HG03103 (cell line): ENCODE results near the gene NCF4.
A peak's percentile ranks its signal among the peaks of the same experiment; 100 is the strongest.

Experiments
- ATAC-seq: cut with Tn5 transposase; IDR thresholded peaks from one replicate; pipeline ENCODE4 v1.9.1; 2021; ENCODE audit warnings: low read depth; ENCODE audit not compliant: unreplicated experiment

The NCF4 gene

DNA sequence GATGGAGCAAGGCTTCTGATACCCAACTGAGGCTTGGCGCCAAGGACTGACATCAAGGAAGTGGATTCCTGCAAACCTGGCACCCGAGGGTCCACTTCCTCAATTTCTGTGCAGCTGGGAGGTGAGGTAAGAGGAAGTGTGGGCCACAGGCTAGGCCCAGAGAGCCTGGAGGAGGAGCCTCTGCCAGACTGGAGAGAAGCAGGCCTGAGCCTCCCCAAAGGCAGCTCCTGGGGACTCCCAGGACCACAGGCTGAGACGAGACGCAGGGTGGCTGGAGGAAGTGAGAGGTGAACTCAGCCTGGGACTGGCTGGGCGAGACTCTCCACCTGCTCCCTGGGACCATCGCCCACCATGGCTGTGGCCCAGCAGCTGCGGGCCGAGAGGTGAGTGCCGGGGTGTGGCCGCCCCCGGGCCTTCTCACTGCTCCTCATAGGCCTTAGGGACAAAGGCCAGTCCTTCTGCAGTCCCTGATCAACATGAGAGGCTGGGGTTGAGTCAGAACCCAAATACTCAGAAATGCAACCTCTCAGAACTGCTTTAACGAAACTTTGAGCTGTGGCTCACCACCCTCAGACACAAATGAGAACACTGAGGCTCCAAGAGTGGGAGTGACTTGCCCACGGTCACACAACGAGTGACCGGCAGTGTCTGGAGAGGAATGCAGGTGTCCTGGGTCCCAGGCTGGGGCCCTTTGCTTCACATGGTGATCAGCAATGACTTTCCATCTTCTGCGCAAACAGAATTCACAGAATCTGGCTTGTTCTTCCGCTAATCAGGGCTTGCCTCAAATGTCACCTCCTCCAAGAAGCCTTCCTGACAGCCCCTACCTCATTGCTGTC, at the start of gene NCF4:
Gene NCF4 (plus strand): TSS at position 186 of the 839 bp plus-strand sequence. CDS start 166 bp downstream, at position 352.
- ATAC-seq: peak; percentile 62

- ATAC-seq: no peak
Measured at GRCh38 chr22:36811094-36811800, 49.6 kb upstream of the NCF4 start.

- no peak for ATAC-seq
Measured at GRCh38 chr22:36814801-36815200, 46.0 kb upstream of the NCF4 start.

DNA sequence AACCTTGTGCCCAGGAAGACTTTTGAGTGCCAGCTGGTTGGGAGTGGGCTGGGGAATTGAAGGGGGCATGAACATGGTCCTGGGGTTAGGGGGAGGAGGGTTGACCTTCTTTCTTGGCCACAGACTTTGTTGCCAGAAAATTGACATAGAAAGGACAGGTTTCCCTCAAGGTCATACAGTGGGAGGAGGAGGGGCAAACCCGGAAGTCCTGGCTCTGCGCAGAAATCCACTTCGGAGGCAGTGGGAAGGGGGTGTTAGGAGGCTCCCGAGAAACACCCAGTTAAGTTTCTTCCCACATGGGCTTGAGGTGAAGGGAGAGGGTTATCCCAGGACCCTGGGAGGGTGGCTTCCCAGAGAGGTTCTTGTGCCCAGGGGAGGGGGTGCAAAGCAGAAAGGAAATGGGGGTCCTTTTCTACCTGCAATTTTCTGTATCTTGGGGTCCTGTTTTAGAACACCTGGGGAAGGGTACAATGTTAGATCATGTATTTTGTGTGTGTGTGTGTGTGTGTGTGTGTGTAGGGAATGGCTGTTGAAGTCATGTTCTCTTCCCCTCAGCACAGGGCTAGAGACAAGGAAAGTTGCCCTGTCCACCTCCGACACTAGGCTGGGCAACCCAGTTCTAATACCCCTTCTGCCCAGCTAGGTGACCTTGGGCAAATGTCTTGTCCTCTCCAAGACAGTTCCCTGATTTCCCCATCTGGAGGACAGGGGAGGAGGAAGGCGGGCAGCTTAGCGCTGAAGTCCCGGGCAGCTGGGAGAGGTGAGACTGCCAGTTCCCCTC, 45.1 kb upstream of the NCF4 start:
- ATAC-seq: no peak

DNA sequence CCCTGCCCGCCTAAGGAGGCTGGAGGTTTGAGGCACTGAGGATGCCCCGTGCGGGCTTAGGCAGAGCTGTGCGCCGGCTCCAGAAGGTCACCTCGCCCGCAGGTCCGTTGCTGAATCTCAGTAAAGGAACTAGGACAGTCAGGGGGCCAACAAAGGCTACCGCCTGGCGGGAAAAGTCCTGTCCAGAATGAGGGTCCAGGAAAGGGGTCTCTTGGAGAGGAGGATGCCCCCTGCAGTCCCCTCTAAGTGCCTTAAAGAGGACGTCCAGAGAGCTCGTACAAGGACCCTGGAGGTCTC, 44.5 kb upstream of the NCF4 start:
- ATAC-seq: no peak

DNA sequence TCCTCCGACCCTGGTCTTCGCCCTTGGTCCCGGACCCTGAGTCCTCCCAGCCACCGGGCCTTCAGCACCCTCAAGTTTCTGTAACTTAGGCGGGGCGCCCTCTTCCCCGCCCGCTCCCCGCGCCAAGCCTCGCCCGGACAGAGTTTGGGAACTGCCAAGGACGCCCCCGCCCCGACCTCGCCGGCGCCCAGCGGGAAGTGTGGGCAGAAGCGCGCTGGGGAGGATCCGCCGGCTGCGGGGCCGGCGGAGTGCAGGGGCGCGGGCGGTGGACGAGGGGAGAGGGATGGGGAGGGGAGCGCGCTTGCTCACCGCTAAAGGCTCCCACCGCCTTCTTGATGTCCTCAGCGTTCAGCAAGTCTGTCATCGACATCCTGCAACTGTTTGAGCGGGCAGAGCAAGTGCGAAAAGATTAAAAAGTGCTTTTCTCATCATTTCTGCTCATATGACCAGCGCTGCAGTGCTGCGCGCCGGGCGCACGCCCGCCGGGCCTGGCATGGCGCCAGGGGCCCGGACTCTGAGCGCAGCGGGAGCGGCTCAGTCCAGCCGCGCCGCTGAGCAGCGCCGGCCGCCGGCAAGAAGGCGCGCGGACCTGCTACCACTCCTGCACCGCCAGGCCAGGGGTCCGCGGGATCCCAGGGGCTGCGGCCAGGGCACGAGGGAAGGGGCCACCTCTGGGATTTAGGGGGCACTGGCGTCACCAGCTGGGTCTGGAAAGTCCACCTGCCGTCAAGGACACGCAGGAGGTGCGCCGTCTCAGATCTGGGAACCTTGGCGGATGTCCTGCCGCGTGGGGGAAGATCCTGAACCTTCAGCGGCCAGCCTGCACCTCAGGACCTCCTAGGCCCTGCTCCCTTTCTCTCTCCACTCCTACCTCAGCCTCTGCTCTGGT, 43.9 kb upstream of the NCF4 start, which contains the start of gene PVALB:
Gene PVALB (minus strand): TSS at position 400 of the 889 bp plus-strand sequence. CDS start 30 bp downstream, at position 370.
- ATAC-seq: no peak

DNA sequence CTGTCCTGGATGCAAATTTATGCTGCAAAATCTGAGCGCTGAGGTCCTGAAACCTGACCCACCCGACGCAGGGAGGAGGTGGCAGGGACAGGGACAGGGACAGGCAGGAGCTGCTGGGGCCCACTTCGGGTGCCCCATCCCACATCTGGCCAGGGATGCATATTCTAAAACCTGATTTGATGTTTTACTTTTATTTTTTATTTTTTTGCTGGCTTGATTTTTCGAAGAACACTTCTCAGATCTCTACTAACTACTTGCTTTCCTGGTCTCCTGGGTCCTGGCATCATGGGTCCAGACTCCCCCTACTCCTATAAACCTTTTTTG, 43.3 kb upstream of the NCF4 start:
- ATAC-seq: no peak

GRCh38 chr22:36818010-36818642, 42.7 kb upstream of the NCF4 start:
- no peak for ATAC-seq

DNA sequence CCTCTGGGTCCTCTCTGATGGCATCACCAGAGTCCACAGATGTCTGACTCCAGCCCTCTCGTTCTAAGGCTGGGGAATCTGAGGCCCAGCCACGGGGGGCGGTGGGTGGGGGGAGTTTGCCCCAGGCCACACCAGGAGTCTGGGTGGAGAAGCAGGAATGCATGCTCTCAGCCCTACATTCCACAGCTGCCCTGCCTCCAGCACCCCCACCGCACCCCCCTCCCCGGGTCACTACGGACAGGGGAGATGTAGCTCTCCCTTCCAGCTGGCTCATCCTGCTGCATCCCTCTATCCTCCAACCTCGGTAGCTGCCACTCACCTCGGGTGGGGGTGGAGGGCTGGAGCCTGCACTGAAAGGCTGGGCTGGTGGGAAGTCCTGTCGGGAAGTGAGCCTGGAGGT, 41.7 kb upstream of the NCF4 start:
- no peak for ATAC-seq

GRCh38 chr22:36822581-36822980, 38.2 kb upstream of the NCF4 start:
- ATAC-seq: no peak

GRCh38 chr22:36823186-36823839, 37.5 kb upstream of the NCF4 start:
- ATAC-seq: no peak

DNA sequence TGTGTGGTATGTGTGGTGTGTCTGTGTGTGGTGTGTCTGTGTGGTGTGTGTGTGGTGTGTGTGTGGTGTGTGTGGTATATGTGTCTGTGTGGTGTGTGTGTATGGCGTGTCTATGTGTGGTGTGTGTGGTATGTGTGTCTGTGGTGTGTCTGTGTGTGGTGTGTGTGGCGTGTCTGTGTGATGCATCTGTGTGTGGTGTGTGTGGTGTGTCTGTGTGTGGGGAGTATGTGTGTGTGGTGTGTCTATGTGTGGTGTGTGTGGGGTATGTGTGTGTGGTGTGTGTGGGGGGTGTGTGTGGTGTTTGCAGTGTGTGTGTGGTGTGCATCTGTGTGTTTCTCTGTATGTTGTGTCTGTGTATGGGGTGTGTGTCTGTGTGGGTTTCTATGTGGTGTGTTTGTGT, 36.2 kb upstream of the NCF4 start:
- ATAC-seq: no peak

GRCh38 chr22:36826262-36826661, 34.5 kb upstream of the NCF4 start:
- no peak for ATAC-seq

GRCh38 chr22:36828815-36829214, 32.0 kb upstream of the NCF4 start:
- ATAC-seq: no peak

- ATAC-seq: no peak
Measured at GRCh38 chr22:36829370-36830002, 31.3 kb upstream of the NCF4 start.

DNA sequence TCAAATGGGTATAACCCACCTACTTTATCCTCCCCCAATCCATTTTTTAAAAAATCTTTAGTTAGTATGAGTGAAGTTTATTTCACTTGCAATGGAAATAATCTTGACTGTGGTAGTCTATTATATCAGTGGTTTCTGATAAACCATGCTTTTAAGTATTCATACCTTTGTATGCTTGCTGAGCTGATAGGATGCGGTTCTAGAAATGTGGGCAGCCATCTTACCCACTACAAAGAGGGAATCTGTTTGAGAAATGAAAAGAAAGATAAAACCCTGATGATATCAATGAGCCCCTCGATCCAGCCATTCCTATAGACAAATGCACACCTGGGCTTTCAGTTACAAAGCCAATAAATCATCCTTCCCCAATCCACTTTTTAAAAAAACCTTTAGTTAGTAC, 30.2 kb upstream of the NCF4 start:
- no peak for ATAC-seq

GRCh38 chr22:36831206-36831605, 29.6 kb upstream of the NCF4 start:
- ATAC-seq: no peak

- no peak for ATAC-seq
Measured at GRCh38 chr22:36831717-36832116, 29.1 kb upstream of the NCF4 start.

- ATAC-seq: no peak
Measured at GRCh38 chr22:36833073-36833472, 27.7 kb upstream of the NCF4 start.
